NCI-H128 (cell line): ENCODE results near the gene MKRN2.
"Not testable (repeated sequence)": the region's sequence is repeated elsewhere in the genome, so short reads cannot be mapped to it uniquely, and the experiment has no call there.

Source experiments
- DNase-seq: peaks from one replicate; lab custom pipeline; 2025; ENCODE audit not compliant: unreplicated experiment; lab: John Stamatoyannopoulos, UW

MKRN2 gene

GRCh38 chr3:12586403-12586802 is 29.5 kb downstream of the MKRN2 start:
- DNase-seq: no peak

GRCh38 chr3:12588039-12589009 is 31.4 kb downstream of the MKRN2 start:
- DNase-seq: peak; percentile 60

- no peak for DNase-seq
Observed at GRCh38 chr3:12590096-12590495, 33.2 kb downstream of the MKRN2 start.

DNA sequence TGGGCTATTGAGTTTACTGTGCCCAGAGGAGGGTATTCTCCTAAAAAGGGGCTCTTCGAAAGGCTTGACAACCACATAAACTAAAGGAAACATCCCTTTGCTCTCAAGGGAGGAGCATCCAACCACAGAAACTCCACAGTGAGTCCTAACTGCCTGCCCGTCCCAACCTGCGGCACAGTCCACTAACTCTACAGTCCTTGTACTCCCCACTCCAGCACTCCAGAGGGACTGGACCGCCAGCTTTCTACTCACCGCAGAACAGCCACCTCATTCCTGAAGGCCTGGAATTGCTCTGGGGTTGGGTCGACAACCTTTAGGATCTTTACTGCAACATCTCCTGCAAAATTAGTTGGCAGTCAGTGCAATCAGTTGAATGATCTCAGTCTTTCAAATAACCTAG is 34.6 kb downstream of the MKRN2 start:
- DNase-seq: no peak

DNA sequence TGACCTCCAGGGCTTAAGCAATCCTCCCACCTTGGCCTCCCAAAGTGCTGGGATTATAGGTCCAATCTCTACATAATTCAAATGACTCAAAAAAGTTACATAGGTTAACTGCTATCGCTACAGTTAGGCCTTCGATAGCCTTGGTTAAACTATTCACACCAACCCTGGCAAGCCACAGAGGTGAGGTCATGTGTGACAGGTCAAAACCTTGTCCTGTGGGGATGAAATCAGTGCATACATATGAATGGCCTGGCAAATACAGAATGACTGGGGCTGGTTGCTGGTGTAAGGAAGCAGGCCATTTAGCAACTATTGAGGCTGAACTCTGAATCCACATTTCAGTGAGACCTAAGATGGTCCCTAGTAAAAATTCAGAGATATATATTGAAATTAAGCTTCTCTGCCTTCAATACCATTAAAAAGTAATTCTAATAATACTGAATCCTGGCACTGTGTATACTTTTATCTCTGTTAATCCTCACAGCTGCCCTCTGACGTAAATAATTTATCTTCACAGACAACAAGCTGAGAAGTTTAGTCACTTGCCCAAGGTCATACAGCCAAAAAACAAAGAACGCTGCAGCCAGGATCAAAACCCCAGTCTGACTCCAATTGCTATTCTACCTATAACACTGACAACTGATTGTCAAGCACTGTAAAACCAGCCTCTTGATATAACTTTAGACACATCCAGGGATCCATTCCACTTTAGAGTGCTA is 35.3 kb downstream of the MKRN2 start:
- DNase-seq: no peak

GRCh38 chr3:12593473-12593872 is 36.6 kb downstream of the MKRN2 start:
- DNase-seq: no peak

- no peak for DNase-seq
Observed at GRCh38 chr3:12598890-12599289, 42.0 kb downstream of the MKRN2 start.

- no peak for DNase-seq
Observed at GRCh38 chr3:12601072-12601471, 44.2 kb downstream of the MKRN2 start.

GRCh38 chr3:12603969-12604368 is 47.1 kb downstream of the MKRN2 start:
- no peak for DNase-seq

GRCh38 chr3:12608376-12608775 is 51.5 kb downstream of the MKRN2 start:
- DNase-seq: no peak

- no peak for DNase-seq
Observed at GRCh38 chr3:12611117-12611516, 54.2 kb downstream of the MKRN2 start.

DNA sequence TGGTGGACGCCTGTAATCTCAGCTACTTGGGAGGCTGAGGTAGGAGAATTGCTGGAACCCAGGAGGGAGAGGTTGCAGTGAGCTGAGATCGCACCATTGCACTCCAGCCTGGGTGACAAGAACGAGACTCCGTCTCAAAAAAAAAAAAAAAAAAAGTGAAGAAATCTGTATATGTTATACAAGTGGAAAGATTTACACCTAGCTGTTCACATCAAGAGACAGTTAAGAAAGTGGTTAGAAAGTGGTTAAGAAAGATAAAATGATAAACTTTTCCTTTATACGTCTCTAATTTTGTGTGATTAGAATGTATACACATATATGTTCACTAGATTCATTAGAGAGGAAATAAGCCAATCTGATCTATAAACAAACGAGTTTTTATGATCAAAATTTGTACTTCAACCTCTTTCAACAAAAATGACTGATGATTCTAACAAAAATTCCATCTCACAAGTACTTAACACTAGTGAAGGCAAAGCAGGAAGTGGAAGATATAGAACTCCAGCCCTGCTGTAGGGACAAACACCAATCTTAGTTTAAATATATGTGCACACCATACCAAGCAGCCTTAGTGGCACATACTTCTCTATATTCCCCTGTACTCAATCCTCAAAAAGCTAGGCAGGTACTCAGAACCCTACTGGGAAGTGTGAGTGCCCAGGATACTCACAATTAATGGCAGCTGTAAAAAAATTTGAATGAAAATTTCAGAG is 55.8 kb downstream of the MKRN2 start:
- DNase-seq: no peak

DNA sequence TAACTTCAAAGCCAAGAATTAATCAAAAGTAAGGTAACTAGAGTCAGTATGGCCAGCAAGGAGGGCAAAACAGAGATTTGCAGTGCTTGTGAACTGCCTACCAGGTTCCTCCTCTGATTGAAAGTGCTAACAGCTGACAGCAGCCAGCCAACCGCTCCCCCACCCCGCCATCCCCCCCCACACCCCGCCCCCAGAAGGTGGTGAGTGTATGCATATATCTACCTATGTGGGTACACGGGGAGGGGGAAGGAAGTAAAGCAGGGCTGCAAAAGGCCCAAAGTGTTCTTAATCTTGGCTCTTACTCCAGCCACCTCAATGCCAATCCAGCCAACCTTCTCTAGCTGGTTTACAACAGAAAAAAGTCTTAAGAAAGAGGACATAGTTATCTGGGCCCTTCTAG is 56.4 kb downstream of the MKRN2 start:
- no peak for DNase-seq

DNA sequence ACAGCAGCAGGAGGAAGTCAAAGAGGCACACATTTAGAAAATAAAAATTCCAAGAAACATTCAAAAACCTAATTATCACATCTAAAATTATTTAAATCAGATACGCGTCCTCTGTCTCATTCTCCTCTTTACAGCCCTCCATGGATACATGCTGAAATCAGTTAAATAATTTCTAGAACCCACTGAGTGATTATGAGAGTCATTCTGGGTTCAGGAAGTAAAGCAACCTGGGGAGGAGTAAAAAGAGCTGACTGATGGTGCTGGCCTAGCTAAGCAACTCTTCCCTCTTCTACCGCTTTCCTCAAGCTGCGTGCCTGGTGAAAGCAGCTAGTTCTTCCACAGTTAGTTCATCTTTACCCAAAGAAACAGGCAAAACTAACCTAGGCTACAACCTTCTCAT is 58.4 kb downstream of the MKRN2 start:
- DNase-seq: no peak

DNA sequence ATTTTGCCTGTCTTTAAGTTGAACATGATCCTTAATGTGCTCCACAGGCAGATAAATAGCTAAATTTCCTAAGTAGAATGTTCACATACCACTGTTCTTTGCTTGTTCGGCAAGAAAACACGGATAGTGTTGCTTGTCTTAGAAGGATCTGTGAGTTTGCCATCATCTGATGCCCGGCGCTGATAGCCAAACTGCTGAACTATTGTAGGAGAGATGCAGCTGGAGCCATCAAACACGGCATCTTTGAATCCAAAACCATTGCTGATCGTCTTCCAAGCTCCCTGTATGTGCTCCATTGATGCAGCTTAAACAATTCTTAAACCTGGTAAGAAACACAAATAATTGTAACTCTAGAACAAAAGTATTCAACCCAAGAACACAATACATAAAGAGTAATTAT is 61.5 kb downstream of the MKRN2 start:
- no peak for DNase-seq

DNA sequence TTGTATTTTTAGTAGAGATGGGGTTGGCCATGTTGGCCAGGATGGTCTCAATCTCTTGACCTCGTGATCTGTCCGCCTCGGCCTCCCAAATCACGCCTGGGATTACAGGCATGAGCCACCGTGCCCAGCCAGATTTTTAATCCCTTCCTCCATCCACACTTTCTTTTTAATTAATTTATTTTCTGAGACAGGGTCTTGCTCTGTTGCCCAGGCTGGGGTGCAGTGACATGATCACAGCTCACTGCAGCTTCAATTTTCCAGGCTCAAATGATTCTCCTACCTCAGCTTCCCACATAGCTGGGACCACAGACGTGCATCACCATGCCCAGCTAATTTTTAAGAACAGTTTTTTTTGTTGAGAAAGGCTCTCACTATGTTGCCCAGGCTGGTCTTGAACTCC is 63.4 kb downstream of the MKRN2 start:
- DNase-seq: no peak

DNA sequence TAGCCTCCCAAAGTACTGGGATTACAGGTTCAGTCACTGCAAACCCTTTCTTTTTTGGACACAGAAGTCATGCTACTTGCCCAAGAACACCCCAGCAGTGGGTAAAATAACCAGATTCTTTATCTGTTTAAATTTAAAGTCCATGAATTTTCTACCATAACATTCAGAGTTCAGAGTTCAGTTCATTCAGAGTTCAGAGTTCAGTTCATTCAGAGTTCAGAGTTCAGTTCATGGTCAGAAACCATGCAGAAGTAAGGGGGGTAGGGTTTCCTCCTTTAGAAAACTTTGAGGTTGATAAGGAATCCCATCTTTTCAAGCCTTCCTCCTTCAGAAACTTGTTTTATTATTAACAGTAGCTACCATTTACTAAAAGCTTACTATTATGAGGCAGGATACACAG is 63.8 kb downstream of the MKRN2 start:
- DNase-seq: no peak

GRCh38 chr3:12622335-12622734 is 65.4 kb downstream of the MKRN2 start:
- no peak for DNase-seq

DNA sequence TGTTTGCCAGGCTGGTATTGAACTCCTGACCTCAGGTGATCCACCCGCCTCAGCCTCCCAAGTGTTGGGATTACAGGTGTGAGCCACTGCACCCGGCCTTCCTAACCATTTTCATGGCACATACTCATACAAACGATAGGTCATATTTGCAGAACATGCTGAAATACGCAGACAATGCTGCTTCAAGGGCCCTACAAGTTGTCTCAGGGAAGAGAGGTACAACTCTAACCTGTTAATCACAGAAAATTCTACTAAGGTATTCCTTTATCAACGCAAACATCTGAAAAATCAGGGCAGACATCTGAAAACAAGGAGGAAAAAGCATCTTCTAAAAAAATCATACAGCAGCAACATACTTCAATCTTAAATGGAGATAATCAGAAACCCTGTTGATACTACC is 67.2 kb downstream of the MKRN2 start:
- DNase-seq: no peak

- not testable (repeated sequence) for DNase-seq
Observed at GRCh38 chr3:12624964-12625363, 68.1 kb downstream of the MKRN2 start.

- no peak for DNase-seq
Observed at GRCh38 chr3:12627370-12627769, 70.5 kb downstream of the MKRN2 start.

DNA sequence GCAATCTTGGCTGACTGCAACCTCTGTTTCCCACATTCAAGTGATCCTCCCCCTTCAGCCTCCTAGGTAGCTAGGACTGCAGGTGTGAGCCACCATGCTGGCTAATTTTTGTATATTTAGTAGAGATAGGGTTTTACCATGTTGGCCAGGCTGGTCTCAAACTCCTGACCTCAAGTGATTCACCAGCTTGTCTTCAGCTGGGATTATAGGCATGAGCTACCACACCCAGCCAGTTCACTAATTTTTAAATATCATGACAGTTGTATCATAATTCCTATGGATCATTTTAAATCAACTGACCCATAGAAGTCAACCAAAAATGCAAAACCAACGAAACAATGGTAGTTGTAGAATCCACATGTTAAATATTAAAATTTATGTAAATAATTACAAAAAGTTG is 71.9 kb downstream of the MKRN2 start:
- no peak for DNase-seq
